Breast epithelium (tissue), 3 donors: ENCODE measurements around the gene PKD1L1.

ENCODE experiments used
- CTCF ChIP-seq, 3 donors: fragments of 450-650 bp; IDR thresholded peaks; one replicate each; pipeline ENCODE4 v1.5.1; 2016 to 2017; ENCODE audit warnings: antibody characterized with exemption in 3 of 3, mild to moderate bottlenecking in 3 of 3, moderate library complexity in 3 of 3
- POLR2A ChIP-seq: fragments of 450-650 bp; IDR thresholded peaks from one replicate; pipeline ENCODE4 v1.6.1; 2016; ENCODE audit warnings: antibody characterized with exemption, mild to moderate bottlenecking, moderate library complexity
- POLR2AphosphoS5 ChIP-seq, 3 donors: sonication (generic); formaldehyde crosslinking; IDR thresholded peaks; one replicate each; pipeline ENCODE4 v1.6.1; 2017; ENCODE audit warnings: antibody characterized with exemption in 3 of 3

- TF ChIP-seq CTCF (IDR thresholded peaks at IDR 0.05) (no peak), POLR2A (no peak), POLR2AphosphoS5 (IDR thresholded peaks at IDR 0.05) (no peak)
These were observed 8.7 kb downstream of the PKD1L1 start for GRCh38 chr7:47939425-47940036.
